Endodermal cell (in vitro differentiated cells): ENCODE measurements around the gene OGA. TPM values are rescaled to one million over a fixed set of nuclear protein-coding genes. Genes with fewer than 3 reads are reported as not detected.

ENCODE experiments used
- DNase-seq: peaks from one replicate; pipeline ENCODE4 v3.0.0-alpha.2; 2017
- H3K27ac ChIP-seq: 2 replicates; pipeline ENCODE4 v1.5.1; 2013; ENCODE audit warnings: mild to moderate bottlenecking, low read depth, low read length, moderate library complexity
- H3K27me3 ChIP-seq: 2 replicates; pipeline ENCODE4 v1.6.1; 2013; ENCODE audit warnings: mild to moderate bottlenecking, low read length, moderate library complexity; ENCODE audit not compliant: insufficient read depth, control insufficient read depth, poor library complexity, severe bottlenecking
- H3K36me3 ChIP-seq: 2 replicates; pipeline ENCODE4 v1.7.0; 2013; ENCODE audit warnings: mild to moderate bottlenecking, low read length, moderate library complexity; ENCODE audit not compliant: control insufficient read depth, insufficient read depth
- H3K4me1 ChIP-seq: one replicate; pipeline ENCODE4 v1.7.0; 2013; ENCODE audit warnings: low read length; ENCODE audit not compliant: control insufficient read depth, insufficient read depth
- H3K4me3 ChIP-seq: 2 replicates; pipeline ENCODE4 v1.5.1; 2013; ENCODE audit warnings: mild to moderate bottlenecking, low read length, moderate library complexity
- H3K9ac ChIP-seq: 2 replicates; pipeline ENCODE4 v1.6.1; 2013; ENCODE audit warnings: mild to moderate bottlenecking, low read length, moderate library complexity; ENCODE audit not compliant: poor library complexity, severe bottlenecking; ENCODE audit errors: extremely low read depth
- H3K9me3 ChIP-seq: 2 replicates; pipeline ENCODE4 v1.6.1; 2013; ENCODE audit warnings: mild to moderate bottlenecking, low read length, moderate library complexity; ENCODE audit not compliant: control insufficient read depth
- H3K27ac Mint-ChIP-seq: 2 replicates; pipeline ENCODE4 v1.8.0; 2020; ENCODE audit warnings: mixed read lengths
- H3K27me3 Mint-ChIP-seq: 2 replicates; pipeline ENCODE4 v1.8.0; 2021; ENCODE audit warnings: mild to moderate bottlenecking, mixed read lengths; ENCODE audit not compliant: insufficient read depth
- H3K36me3 Mint-ChIP-seq: 2 replicates; pipeline ENCODE4 v1.8.0; 2020; ENCODE audit warnings: low read depth, mixed read lengths
- H3K4me1 Mint-ChIP-seq: 2 replicates; pipeline ENCODE4 v1.8.0; 2020; ENCODE audit warnings: mixed read lengths
- H3K4me3 Mint-ChIP-seq: 2 replicates; pipeline ENCODE4 v1.8.0; 2020; ENCODE audit warnings: mild to moderate bottlenecking, moderate library complexity, mixed read lengths
- H3K9me3 Mint-ChIP-seq: 2 replicates; pipeline ENCODE4 v1.8.0; 2020; ENCODE audit warnings: mild to moderate bottlenecking, mixed read lengths
- WGBS, 2 experiments: methylation state at CpG; one replicate each; pipeline versions ENCODE4 v1.1.5 to v1.1.7; 2013; ENCODE audit warnings: missing lambda C conversion rate in 2 of 2, mixed read lengths in 1 of 2; ENCODE audit not compliant: insufficient coverage in 1 of 2, insufficient read length in 1 of 2; 5-methylcytosine and 5-hydroxymethylcytosine counted together
- total RNA-seq, 2 donors: library from RNA; stranded (reverse); fragmentation: NEBNext Ultra II Directional in 1 of 2; extraction: Animal tissue kit (Norgen Biotek cat#: 25700) in 1 of 2; gene quantifications; 2 replicates in 1 of 2; 3 replicates in 1 of 2; pipeline ENCODE4 v1.2.1, GENCODE V29; 2021
- TF ChIP-seq, protein P1 (sequence below): fragments of 200-600 bp; sonication (generic); conservative IDR thresholded peaks from 2 replicates; pipeline ENCODE4 v1.5.0; 2021; ENCODE audit warnings: antibody characterized with exemption, mild to moderate bottlenecking

Gene OGA
- total RNA-seq, 2 donors from 2014 or later, result 138 to 149 TPM

DNA sequence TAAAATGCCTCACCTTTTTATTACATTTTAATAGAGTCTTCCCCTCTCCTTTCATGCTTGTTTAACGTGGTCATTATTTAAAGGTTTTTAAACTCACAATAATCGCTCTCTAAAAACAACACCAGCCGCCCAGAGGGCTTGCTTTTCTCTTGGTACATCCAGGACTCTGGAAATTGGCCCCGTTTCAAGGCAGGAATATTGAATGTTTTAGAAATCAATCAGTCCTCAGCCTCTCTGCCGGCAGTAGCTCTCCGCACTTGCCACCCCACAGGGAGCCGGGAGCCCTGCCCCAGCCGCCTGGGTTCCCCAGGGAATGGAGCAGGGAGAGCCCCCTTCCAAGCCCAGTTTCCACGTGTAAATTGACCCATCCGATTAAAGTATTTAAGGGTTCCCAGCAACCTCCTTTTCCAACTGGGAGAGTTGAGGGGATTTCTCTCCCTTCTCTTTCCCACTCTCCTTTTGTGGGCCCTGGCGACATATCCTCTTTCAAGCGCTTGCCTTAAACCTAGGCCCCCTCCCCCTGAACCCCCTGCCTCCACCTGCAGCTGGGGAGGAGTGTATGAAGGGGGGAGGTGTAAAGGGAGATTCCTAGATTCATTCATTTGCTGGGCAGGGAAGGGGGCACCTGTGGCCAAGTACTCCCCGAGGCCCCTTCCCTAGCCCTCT lies 44.2 kb downstream of the OGA start:
- peaks cover 22% of the 10 kb centered on the region for H3K36me3 Mint-ChIP-seq
- H3K27me3 Mint-ChIP-seq, result peaks cover 26% of the 10 kb centered on the region
- H3K4me3 Mint-ChIP-seq, result peak overlapping the region; percentile 63
- no peaks in the 10 kb centered on the region for H3K9me3 ChIP-seq
- H3K27ac Mint-ChIP-seq, result no peak overlapping the region
- TF ChIP-seq, protein P1, sequence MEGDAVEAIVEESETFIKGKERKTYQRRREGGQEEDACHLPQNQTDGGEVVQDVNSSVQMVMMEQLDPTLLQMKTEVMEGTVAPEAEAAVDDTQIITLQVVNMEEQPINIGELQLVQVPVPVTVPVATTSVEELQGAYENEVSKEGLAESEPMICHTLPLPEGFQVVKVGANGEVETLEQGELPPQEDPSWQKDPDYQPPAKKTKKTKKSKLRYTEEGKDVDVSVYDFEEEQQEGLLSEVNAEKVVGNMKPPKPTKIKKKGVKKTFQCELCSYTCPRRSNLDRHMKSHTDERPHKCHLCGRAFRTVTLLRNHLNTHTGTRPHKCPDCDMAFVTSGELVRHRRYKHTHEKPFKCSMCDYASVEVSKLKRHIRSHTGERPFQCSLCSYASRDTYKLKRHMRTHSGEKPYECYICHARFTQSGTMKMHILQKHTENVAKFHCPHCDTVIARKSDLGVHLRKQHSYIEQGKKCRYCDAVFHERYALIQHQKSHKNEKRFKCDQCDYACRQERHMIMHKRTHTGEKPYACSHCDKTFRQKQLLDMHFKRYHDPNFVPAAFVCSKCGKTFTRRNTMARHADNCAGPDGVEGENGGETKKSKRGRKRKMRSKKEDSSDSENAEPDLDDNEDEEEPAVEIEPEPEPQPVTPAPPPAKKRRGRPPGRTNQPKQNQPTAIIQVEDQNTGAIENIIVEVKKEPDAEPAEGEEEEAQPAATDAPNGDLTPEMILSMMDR, result no peak
- peak overlapping the region; percentile 13 for H3K9ac ChIP-seq
- H3K4me3 ChIP-seq, result peak overlapping the region; percentile 85
- DNase-seq, result peak; percentile 60
- H3K9me3 Mint-ChIP-seq, result no peaks in the 10 kb centered on the region
- H3K4me1 ChIP-seq, result peaks cover 48% of the 10 kb centered on the region
- H3K27me3 ChIP-seq, result peaks cover 10% of the 10 kb centered on the region
- WGBS, 2 experiments, result 22 to 34% methylated on average over 6 to 10 of the region's 13 CpGs
- H3K4me1 Mint-ChIP-seq, result peaks cover 47% of the 10 kb centered on the region
- H3K36me3 ChIP-seq, result peaks cover 62% of the 10 kb centered on the region
- H3K27ac ChIP-seq, result no peak overlapping the region

DNA sequence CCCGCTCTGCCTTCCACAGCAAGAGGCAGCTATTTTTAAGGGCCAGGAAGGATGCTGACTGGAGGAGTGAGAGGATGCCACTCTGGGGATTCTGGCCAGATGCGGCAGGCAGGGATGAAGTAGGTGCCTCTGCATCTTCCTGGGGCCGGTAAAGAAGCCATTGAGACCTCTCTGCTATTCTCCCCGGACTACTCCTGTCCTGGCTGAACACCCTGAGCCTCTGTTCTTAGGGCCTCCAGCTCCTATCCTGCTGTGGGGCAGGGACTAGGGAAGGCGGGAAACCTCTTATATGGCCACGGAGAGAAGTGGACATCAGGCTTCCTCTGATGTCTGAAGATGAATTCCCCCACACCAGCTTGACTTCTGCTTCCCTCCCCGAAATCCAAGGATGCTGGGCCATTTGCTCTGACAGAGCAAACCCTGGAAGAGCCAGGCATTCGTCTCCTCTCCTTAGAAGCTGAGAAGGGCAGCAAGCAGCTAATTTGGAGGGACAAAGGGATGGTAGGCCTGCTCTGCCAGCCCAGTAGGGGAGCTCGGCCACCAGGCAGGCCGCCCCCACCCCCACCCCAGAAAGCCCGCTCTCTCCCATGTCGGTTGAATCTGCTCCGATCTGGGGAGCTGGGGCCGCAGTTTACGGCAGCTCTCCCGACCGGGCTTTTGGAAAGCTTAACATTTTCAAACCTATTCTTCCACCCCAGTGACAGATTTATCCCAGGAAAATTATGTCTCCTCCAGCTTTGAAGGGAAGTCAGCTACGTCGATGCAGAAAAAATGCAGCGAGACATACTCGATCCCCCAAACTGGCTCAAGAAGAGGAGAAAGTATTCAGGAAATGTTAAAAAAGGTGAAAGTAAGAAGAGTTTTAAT lies 45.1 kb downstream of the OGA start:
- Histone ChIP-seq H3K36me3 (peaks cover 65% of the 10 kb centered on the region), H3K9me3 (no peaks in the 10 kb centered on the region), H3K9ac (peak overlapping the region; percentile 13), H3K4me3 (peak overlapping the region; percentile 85), H3K4me1 (peaks cover 43% of the 10 kb centered on the region), H3K27me3 (peaks cover 10% of the 10 kb centered on the region), H3K27ac (no peak overlapping the region)
- Mint-ChIP-seq H3K4me1 (peaks cover 50% of the 10 kb centered on the region), H3K9me3 (no peaks in the 10 kb centered on the region), H3K36me3 (peaks cover 23% of the 10 kb centered on the region), H3K4me3 (peak overlapping the region; percentile 63), H3K27me3 (peaks cover 26% of the 10 kb centered on the region), H3K27ac (no peak overlapping the region)
- TF ChIP-seq, protein P1, result no peak
- DNase-seq, result peak; percentile 57
- WGBS, 2 experiments, result 28 to 57% methylated on average over 9 to 21 of the region's 21 CpGs

DNA sequence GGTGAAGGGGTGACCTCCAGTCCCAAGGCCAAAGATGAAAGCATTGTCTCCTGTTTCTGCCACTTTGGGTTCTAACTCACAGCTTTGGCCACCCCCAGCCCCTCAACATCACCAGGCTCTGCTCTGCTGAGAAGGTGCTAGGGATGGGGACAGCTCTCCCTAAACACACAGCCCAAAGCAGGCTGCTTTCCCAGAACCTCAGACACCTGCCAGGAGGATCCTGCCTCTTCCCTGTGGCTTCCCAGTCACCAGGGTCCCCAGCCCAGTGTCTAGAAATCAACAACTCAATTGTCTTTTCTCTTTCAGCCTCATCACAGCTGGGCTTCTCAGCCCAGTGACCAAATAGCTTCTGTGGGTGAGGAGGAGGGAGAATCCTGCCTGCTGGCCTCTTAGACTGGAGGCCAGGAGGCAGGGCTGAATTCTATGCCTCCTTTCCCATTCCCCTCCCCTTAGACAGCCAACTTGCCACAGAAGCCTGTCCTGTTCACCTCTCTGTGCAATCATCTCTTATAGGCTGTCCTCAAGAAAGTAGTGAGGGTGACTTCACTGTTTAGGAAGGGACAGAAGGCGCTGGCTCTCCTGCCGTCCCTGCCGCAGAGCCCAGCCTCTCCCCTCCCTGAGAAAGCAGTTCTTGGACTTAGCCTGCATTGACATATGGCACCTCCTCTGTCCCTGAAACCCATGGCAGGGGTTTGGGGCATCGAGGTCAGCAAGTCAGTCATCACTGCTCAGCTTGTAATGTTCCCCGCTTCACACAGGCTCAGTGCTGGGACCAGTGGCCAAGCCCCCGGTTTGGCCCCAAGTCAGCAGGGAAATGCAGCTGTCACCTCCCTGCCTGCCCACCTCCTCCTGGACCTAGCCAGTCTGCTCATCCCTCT lies 46.0 kb downstream of the OGA start:
- H3K9me3 Mint-ChIP-seq, result no peaks in the 10 kb centered on the region
- H3K4me1 ChIP-seq, result peaks cover 40% of the 10 kb centered on the region
- peaks cover 23% of the 10 kb centered on the region for H3K36me3 Mint-ChIP-seq
- H3K9me3 ChIP-seq, result no peaks in the 10 kb centered on the region
- peaks cover 21% of the 10 kb centered on the region for H3K27me3 Mint-ChIP-seq
- peaks cover 59% of the 10 kb centered on the region for H3K36me3 ChIP-seq
- no peak overlapping the region for H3K4me3 Mint-ChIP-seq
- 90 to 92% methylated on average over 4 to 6 of the region's 6 CpGs for WGBS, 2 experiments
- no peak overlapping the region for H3K9ac ChIP-seq
- peak; percentile 51 for DNase-seq
- H3K4me3 ChIP-seq, result peak overlapping the region; percentile 85
- H3K4me1 Mint-ChIP-seq, result peaks cover 47% of the 10 kb centered on the region
- peaks cover 10% of the 10 kb centered on the region for H3K27me3 ChIP-seq
- TF ChIP-seq, protein P1, result no peak
- H3K27ac ChIP-seq, result no peak overlapping the region
- H3K27ac Mint-ChIP-seq, result no peak overlapping the region
